A673 (cell line): ENCODE measurements around the gene FAXDC2.

Experiments used
- CTCF ChIP-seq: fragments of 300-800, 200-600 bp; sonication (generic); conservative IDR thresholded peaks from 2 replicates; pipeline ENCODE4 v1.5.1; 2017; ENCODE audit warnings: low read depth, mild to moderate bottlenecking, antibody characterized with exemption, low read length, moderate library complexity, mixed read lengths
- EZH2 ChIP-seq: fragments of 200-600 bp; sonication (generic); IDR thresholded peaks from 2 replicates; pipeline ENCODE4 v1.6.1; 2017; ENCODE audit warnings: borderline replicate concordance, low read depth, mild to moderate bottlenecking, mixed read lengths, antibody characterized with exemption, low read length; ENCODE audit not compliant: poor library complexity, severe bottlenecking

DNA sequence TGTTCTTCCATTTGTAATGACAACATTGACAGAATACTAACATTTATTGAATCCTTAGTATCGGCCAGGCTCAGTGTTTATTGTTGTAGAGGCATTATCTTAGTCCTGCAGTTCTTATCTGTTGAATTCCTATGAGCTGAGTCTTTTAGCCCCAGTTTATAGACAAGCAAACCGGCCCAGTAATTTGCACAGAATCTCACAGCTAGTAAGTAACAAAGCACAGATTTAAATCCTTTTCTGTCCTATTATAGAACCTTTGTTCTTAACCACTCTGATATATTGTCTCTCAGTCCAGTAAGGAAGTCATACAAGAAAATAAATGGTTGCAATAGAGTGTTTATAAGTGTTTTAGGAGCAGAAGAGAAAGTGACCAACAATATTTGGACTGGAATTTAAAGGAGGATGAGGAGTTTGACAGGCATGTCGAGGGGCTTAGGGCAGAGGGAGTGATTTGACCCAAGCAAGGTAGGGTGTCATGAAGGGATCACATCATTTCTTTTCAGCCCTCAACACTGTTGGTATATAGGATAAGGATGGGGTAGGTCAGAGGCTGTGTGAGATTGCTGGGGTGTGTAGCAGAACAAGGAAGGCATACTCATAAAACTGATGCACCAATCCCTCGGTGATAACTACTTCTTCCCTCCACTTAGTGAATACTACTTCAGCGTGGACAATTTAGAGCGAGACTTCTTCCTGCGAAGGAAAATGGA lies 55.7 kb downstream of the FAXDC2 start:
- TF ChIP-seq CTCF, result no peak
- TF ChIP-seq EZH2, result no peak
